HCT116 (cell line): Measurements from ENCODE around the gene KIF18B.

Source experiments
- CEBPB ChIP-seq: IDR thresholded peaks from 2 replicates; pipeline ENCODE4 v1.6.1; 2012; ENCODE audit warnings: low read depth
- POLR2A ChIP-seq: IDR thresholded peaks from 2 replicates; pipeline ENCODE4 v1.7.0; 2011; ENCODE audit warnings: borderline replicate concordance; ENCODE audit not compliant: insufficient read depth, insufficient read length; ENCODE audit errors: extremely low read depth
- YY1 ChIP-seq: IDR thresholded peaks from 2 replicates; pipeline ENCODE4 v1.6.1; 2011; ENCODE audit warnings: low read length, low read depth, moderate library complexity, mild to moderate bottlenecking; ENCODE audit not compliant: insufficient replicate concordance; ENCODE audit errors: extremely low read depth
- TF ChIP-seq, protein P1 (sequence below), 3 experiments: fragments of 200-600 bp in 1 of 3; sonication (generic) in 1 of 3; IDR thresholded peaks in 2 of 3; conservative IDR thresholded peaks in 1 of 3; 2 replicates each; pipeline ENCODE4 v1.5.1; 2012 to 2017; ENCODE audit warnings: low read depth in 2 of 3, low read length in 2 of 3, antibody characterized with exemption in 1 of 3, borderline replicate concordance in 1 of 3, control low read depth in 1 of 3, mild to moderate bottlenecking in 1 of 3, mixed read lengths in 1 of 3, mixed run types in 1 of 3, moderate library complexity in 1 of 3; ENCODE audit not compliant: insufficient read depth in 1 of 3

DNA sequence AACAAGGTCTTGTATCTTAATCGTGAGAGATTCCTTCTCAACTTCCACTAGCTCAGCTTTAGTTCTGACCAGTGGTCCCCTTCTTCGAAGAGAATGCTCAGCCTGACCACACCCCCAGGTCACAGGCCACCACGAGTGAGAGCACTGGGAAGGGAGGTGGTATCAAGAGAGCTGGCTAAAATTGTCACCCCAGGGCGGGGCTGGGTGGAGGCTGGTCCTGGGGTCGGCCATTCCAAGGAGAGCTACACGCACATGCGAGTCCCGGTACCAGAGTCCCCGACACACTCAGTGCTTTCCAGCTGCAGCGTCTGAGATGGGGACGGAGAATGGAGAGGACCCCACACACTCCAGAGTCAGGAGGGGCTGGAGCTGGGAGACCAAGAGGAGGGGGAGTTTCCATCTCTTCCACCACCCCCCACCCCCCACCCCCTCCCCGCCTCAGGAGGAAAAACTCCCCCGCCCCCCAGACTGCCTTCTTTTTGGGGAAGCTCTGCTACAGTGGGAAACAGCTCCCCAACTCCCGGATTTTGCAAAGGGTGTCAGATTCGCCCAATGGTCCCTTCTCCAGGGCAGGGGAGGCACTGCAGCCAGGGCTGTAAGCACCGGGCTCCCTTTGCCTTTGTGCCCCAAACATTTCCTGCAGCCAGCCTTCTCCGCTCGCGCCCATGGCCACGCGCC lies 18.9 kb upstream of the KIF18B start:
- TF ChIP-seq, protein P1, sequence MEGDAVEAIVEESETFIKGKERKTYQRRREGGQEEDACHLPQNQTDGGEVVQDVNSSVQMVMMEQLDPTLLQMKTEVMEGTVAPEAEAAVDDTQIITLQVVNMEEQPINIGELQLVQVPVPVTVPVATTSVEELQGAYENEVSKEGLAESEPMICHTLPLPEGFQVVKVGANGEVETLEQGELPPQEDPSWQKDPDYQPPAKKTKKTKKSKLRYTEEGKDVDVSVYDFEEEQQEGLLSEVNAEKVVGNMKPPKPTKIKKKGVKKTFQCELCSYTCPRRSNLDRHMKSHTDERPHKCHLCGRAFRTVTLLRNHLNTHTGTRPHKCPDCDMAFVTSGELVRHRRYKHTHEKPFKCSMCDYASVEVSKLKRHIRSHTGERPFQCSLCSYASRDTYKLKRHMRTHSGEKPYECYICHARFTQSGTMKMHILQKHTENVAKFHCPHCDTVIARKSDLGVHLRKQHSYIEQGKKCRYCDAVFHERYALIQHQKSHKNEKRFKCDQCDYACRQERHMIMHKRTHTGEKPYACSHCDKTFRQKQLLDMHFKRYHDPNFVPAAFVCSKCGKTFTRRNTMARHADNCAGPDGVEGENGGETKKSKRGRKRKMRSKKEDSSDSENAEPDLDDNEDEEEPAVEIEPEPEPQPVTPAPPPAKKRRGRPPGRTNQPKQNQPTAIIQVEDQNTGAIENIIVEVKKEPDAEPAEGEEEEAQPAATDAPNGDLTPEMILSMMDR (IDR thresholded peaks at IDR 0.05 in 2 of 3, conservative IDR thresholded peaks at IDR 0.05 in 1 of 3; ENCODE audit: borderline replicate concordance in 1 of 3, insufficient read depth in 1 of 3, low read depth in 2 of 3, low read length in 2 of 3), result no peak
- no peak for TF ChIP-seq CEBPB
- no peak for TF ChIP-seq YY1
- TF ChIP-seq POLR2A, result no peak
